GM13976 (cell line): ENCODE data around the gene SPAG6.

ENCODE experiments used
- DNase-seq: peaks from one replicate; pipeline ENCODE4 v3.0.0; 2012; ENCODE audit warnings: low spot score
- in situ Hi-C: fragments of 300-500 bp; cut with MboI; formaldehyde crosslinking; loops from one replicate; pipeline ENCODE4 v1.12.0; 2022; ENCODE audit warnings: low sequenced_read_pairs, mixed read lengths, inconsistent platforms; ENCODE audit not compliant: unreplicated experiment
- TF ChIP-seq, protein P1 (sequence below): IDR thresholded peaks from 2 replicates; pipeline ENCODE4 v1.5.1; 2012; ENCODE audit warnings: borderline replicate concordance, mild to moderate bottlenecking; ENCODE audit not compliant: insufficient read depth; ENCODE audit errors: extremely low read depth, missing control alignments, control extremely low read depth

The SPAG6 gene

DNA sequence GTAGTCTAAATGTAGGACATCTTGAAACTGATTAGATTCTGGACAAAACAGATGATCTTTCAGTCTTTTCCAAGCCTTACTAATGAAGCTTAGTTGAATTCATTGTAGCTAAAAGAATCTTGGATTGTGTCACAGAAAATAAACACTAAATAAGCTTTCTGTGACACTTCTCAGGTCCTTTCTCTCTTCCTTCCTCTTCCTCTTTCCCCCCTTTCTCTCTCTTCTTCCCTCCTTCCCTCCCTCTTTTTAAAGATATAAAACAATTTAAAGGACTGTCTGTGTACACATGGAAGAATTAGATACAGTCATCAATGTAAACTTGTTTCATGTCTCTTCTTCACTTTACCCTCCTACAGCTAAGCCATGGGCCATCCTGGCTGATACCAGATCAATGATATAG is 34.4 kb upstream of the SPAG6 start:
- in situ Hi-C loops = no loop called here
- TF ChIP-seq, protein P1, sequence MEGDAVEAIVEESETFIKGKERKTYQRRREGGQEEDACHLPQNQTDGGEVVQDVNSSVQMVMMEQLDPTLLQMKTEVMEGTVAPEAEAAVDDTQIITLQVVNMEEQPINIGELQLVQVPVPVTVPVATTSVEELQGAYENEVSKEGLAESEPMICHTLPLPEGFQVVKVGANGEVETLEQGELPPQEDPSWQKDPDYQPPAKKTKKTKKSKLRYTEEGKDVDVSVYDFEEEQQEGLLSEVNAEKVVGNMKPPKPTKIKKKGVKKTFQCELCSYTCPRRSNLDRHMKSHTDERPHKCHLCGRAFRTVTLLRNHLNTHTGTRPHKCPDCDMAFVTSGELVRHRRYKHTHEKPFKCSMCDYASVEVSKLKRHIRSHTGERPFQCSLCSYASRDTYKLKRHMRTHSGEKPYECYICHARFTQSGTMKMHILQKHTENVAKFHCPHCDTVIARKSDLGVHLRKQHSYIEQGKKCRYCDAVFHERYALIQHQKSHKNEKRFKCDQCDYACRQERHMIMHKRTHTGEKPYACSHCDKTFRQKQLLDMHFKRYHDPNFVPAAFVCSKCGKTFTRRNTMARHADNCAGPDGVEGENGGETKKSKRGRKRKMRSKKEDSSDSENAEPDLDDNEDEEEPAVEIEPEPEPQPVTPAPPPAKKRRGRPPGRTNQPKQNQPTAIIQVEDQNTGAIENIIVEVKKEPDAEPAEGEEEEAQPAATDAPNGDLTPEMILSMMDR = no peak
- no peak for DNase-seq

DNA sequence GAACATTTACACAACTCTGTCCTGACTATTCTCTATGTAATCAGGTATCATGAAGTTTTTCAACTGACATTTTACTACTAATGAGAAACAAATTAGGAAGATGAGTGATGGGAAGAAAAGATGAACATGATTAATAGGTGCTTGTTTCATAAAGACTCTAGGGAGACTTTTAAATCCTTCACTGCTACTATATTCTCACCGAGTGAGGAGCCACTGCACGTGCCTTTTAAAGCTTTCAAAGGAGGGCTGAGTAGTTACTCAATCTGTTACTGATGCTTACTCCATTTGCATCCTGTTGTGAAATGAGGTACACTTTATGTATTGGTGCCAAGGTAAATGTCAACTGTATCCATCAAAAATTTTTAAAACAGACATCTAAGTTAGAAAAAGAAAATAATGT is 30.4 kb upstream of the SPAG6 start:
- no peak for DNase-seq
- in situ Hi-C loops = no loop called here
- TF ChIP-seq, protein P1 = no peak

DNA sequence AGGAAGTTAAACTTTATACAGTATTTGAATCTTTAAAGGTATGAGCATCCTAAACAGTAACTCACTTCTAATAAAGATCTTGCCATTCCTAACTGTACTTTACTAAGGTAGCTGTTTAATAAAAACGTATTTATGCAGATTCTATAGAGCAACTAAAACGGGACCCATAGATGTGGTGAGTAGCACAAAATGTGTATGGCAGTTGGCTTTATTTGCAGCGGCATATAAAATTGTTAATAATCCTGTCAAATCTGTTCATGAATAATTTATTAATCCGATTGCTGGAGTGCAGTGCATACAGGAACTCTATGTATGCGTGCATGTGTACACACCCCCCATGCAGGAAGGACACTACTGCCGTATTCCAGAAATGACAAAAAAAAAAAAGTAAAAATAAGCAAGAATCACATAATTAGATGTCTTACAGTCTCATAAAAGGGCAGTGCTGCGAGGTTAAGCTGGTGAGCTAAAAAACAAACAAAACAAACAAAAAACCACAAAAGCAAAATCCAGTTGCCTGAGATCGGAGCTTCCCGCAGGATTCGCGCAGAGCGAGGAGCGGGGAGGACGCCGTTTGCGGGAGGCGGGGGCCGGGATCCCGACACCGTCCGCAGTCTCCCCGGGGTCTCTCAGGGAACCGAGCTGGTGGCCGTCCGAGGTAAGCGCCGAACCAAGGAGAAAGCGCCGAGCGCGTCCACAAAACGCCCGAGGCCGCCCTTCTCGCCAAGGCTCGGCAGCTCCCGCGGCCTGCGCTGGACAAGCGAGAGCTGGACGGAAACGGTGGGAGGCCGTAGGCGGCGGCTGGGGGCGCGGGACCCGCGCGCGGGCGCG is 29.6 kb upstream of the SPAG6 start:
- DNase-seq = no peak
- TF ChIP-seq, protein P1 = no peak
- in situ Hi-C loops = no loop called here

DNA sequence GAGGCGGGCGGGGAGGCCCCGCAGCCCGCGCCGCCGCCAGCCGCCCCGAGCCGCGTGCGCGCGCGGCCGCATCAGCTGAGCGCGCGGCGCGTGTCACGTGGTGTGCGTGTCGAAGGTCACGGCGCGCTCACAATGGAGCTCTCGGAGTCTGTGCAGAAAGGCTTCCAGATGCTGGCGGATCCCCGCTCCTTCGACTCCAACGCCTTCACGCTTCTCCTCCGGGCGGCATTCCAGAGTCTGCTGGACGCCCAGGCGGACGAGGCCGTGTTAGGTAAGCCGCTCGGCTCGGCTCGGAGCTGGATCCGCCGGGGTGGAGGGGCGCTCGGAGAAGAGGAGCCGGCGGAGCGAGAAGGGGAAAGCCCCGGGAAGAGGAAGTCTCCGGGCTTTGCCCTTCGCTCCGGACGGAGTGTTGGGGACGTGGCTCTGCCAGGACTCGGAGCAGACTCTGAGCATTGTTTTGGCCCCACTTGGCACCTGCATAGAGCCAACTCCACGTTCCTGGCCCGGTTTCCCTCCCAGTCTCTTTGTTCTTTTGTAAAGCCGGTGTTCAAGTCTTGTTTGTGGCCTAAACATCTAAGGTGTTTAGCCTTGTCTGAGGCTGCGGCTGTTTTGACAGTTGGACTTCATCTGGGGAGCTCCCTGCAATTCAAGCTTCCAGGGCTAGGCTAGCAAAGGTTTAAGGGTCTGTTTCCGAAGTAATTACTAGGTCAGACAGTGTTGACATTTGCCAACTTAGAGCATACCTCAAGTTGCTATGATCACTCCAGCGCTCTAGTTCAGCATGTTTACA is 28.8 kb upstream of the SPAG6 start, which contains the start of gene COMMD3:
COMMD3 (plus strand) TSS at position 103 of the 790 bp plus-strand sequence; CDS start at position 133, 30 bp downstream.
- in situ Hi-C loops = no loop called here
- TF ChIP-seq, protein P1 = no peak
- DNase-seq = peak; percentile 84

- TF ChIP-seq, protein P1 = no peak
- in situ Hi-C loops = no loop called here
- DNase-seq = peak; percentile 42
Measured at GRCh38 chr10:22317076-22317370, 28.3 kb upstream of the SPAG6 start.

DNA sequence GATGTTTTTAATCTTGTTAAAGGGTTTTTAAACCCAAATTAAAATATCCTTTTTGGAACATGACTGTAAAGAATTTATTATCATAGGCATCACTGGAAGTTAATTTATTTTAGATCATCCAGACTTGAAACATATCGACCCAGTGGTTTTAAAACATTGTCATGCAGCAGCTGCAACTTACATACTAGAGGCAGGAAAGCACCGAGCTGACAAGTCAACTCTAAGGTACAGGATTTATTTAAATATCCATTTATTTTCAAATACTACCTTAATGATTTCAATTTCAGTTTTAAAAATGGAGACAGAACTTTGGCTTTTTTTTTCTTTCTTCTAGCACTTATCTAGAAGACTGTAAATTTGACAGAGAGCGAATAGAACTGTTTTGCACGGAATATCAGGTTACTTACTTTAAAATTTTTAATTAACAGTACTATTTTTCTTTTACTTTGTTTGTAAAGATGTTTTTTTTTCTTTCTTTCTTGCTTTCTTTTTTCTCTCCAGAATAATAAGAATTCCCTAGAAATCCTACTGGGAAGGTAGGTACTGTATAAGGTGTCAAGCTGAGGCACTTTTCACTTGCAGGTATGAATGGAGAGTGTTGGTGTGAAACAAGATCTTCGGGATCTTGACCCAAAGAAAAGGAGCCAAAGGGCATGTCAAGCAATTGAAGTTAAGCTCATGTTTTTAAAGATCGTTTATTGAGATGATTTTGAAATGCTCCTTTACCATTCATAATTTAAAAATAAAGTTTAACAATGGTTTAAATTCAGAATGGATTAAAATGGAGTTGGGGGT is 27.3 kb upstream of the SPAG6 start:
- DNase-seq = no peak
- in situ Hi-C loops = no loop called here
- TF ChIP-seq, protein P1 = no peak
